ENCODE results near the gene ABLIM2.

The ABLIM2 gene

GRCh38 chr4:7917669-7918068 is 240.9 kb downstream of the ABLIM2 start:
- no peak for TF ChIP-seq CTCF (conservative IDR thresholded peaks at IDR 0.05; ENCODE audit: low read depth, low read length)
- no peak for DNase-seq (ENCODE audit: low read depth)

GRCh38 chr4:7915875-7916242 is 242.8 kb downstream of the ABLIM2 start:
- no peak overlapping the region for H3K4me3 ChIP-seq (ENCODE audit: low read length)
- DNase-seq (ENCODE audit: low read depth) = no peak
- TF ChIP-seq CTCF (conservative IDR thresholded peaks at IDR 0.05; ENCODE audit: low read depth, low read length) = no peak

More at GRCh38 chr4:7917669-7918068, 240.9 kb downstream of the ABLIM2 start:
- no peak overlapping the region for H3K4me3 ChIP-seq (ENCODE audit: low read length)

All from retinal pigment epithelial cell (primary cell).